Thoracic aorta (tissue), 2 donors: ENCODE results near the gene ADAM21. TPM values are rescaled to one million over a fixed set of nuclear protein-coding genes. Genes with fewer than 3 reads are reported as not detected.
"Not testable (repeated sequence)": the region's sequence is repeated elsewhere in the genome, so short reads cannot be mapped to it uniquely, and the experiment has no call there.

Source experiments
- ATAC-seq: fragments of 150-250 bp; one replicate; pipeline ENCODE4 v1.8.0; 2017; ENCODE audit warnings: low read depth; ENCODE audit not compliant: insufficient number of reproducible peaks, low FRiP score
- DNase-seq: peaks from one replicate; pipeline ENCODE4 v3.0.0-alpha.2; 2020; ENCODE audit warnings: low spot score
- H3K27ac ChIP-seq, 2 donors: fragments of 200-600 bp; sonication (generic); 1 replicate in 1 of 2; 2 replicates in 1 of 2; pipeline ENCODE4 v1.5.1; 2016; ENCODE audit warnings: mild to moderate bottlenecking in 2 of 2, moderate library complexity in 2 of 2
- H3K27me3 ChIP-seq: fragments of 200-600 bp; sonication (generic); replicated peaks from 2 replicates; pipeline ENCODE4 v1.6.0; 2016; ENCODE audit warnings: mild to moderate bottlenecking; ENCODE audit not compliant: insufficient read depth
- H3K36me3 ChIP-seq: fragments of 200-600 bp; sonication (generic); one replicate; pipeline ENCODE4 v1.5.1; 2016
- H3K4me1 ChIP-seq, 2 donors: fragments of 200-600 bp; sonication (generic); 1 replicate in 1 of 2; 2 replicates in 1 of 2; pipeline versions ENCODE4 v1.5.1 to v1.6.0; 2016; ENCODE audit warnings: low read depth in 2 of 2, mild to moderate bottlenecking in 1 of 2; ENCODE audit not compliant: control insufficient read depth in 1 of 2
- H3K4me3 ChIP-seq: fragments of 200-600 bp; sonication (generic); 2 replicates; pipeline ENCODE4 v1.5.1; 2016; ENCODE audit warnings: mild to moderate bottlenecking
- H3K9me3 ChIP-seq: fragments of 200-600 bp; sonication (generic); 2 replicates; pipeline ENCODE4 v1.5.1; 2016
- total RNA-seq, 2 donors: library from RNA; depleted of rRNA; stranded (reverse); fragments of >200 nt; gene quantifications; one replicate each; pipeline versions ENCODE4 v1.1.0 to v1.2.3, GENCODE V29; 2016
- TF ChIP-seq, protein P1 (sequence below): fragments of 200-600 bp; sonication (generic); IDR thresholded peaks from one replicate; pipeline ENCODE4 v1.5.1; 2019; ENCODE audit warnings: antibody characterized with exemption

Gene ADAM21
- total RNA-seq, 2 donors from 2014 or later, result 0.14 TPM; not detected in 1

DNA sequence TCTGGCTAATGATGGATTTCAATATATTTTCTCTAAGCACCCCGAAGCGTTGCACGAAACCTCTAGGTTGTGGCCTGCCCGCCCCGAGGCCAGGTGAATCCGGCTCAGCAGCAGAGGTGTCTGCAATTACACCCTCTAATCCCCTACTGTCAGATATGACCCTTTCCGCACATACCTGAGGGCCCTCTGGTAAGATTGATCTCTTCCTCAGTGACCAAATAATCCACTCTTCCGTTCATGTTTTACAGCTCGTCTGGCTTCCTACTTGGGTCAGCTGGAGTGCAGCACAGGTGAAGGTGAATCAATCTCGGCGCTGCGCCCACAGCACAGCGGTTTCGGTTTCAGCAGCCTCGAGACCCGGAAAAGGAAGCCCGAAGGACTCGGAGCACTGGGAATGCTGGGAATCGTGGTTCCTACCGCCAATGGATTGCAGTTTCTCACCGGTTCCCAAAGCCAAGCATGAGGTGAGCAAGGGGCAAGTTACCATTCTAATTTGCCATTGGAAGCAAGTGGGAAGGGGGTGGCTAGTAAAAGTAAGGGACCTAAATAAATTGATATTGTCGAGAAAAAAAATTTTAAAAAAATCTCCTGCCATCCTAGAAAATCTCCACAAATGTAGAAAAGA lies 35.1 kb upstream of the ADAM21 start, which contains the start of gene SYNJ2BP:
Gene SYNJ2BP (minus strand): TSS at position 366 of the 625 bp plus-strand sequence. CDS start 127 bp downstream, at position 239.
- Histone ChIP-seq H3K4me1 (peaks cover 4 to 10% of the 10 kb centered on the region in 2 donors), H3K4me3 (peak within 1 kb of the TSS; percentile 99), H3K27me3 (no peaks in the 10 kb centered on the region), H3K9me3 (no peaks in the 10 kb centered on the region), H3K36me3 (no peaks in the 10 kb centered on the region), H3K27ac (peak within 1 kb of the TSS; percentile 54 to 71)
- DNase-seq (peak; percentile 6), ATAC-seq (peak; percentile 48)
- TF ChIP-seq, protein P1, sequence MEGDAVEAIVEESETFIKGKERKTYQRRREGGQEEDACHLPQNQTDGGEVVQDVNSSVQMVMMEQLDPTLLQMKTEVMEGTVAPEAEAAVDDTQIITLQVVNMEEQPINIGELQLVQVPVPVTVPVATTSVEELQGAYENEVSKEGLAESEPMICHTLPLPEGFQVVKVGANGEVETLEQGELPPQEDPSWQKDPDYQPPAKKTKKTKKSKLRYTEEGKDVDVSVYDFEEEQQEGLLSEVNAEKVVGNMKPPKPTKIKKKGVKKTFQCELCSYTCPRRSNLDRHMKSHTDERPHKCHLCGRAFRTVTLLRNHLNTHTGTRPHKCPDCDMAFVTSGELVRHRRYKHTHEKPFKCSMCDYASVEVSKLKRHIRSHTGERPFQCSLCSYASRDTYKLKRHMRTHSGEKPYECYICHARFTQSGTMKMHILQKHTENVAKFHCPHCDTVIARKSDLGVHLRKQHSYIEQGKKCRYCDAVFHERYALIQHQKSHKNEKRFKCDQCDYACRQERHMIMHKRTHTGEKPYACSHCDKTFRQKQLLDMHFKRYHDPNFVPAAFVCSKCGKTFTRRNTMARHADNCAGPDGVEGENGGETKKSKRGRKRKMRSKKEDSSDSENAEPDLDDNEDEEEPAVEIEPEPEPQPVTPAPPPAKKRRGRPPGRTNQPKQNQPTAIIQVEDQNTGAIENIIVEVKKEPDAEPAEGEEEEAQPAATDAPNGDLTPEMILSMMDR, result no peak

DNA sequence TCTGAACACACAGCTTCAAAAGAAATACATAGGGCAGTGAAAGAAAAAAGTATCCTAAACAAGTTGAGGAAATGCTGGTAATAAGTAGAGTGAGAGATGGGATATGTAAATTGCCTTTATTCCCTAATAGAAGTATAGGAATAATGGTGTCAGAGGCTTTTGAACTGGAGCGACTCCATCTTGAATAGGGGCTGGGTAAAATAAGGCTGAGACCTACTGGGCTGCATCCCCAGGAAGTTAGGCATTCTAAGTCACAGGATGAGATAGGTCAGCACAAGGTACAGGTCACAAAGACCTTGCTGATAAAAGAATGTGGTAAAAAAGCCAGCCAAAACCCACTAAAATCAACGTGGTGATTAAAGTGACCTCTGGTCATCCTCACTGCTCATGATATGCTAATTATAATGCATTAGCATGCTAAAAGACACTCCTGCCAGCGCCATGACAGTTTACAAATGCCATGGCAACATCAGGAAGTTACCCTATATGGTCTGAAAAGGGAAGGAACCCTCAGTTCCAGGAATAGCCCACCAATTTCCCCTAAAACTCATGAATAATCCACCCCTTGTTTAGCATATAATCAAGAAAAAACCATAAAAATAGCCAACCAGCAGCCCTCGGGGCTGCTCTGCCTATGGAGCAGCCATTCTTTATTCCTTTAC lies 32.6 kb upstream of the ADAM21 start:
- H3K27me3 ChIP-seq, H3K4me1 ChIP-seq, H3K4me3 ChIP-seq, H3K27ac ChIP-seq, DNase-seq, H3K36me3 ChIP-seq, ATAC-seq, H3K9me3 ChIP-seq: not testable (repeated sequence)

DNA sequence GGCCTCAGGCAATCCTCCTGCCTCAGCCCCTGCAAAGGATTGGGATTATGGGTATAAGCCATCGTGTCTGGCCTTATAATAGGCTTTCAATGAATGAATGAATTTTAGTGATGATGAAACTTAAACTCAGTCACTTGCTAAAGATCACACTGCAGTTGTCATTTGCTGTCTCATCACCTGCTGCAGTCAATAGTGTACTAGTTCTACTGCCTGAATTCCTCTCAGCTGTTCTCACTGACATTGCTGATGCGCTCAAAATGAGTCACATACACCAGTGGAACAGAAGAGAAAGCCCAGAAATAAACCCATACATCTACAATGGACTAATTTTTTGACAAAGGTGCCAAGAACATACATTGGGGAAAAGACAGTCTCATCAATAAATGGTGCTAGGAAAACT lies 29.4 kb upstream of the ADAM21 start:
- Histone ChIP-seq H3K27me3 (no peaks in the 10 kb centered on the region), H3K4me3 (no peak overlapping the region), H3K4me1 (no peaks in the 10 kb centered on the region), H3K36me3 (no peaks in the 10 kb centered on the region), H3K9me3 (no peaks in the 10 kb centered on the region), H3K27ac (no peak overlapping the region)
- DNase-seq (no peak), ATAC-seq (no peak)
- TF ChIP-seq, protein P1, result no peak

DNA sequence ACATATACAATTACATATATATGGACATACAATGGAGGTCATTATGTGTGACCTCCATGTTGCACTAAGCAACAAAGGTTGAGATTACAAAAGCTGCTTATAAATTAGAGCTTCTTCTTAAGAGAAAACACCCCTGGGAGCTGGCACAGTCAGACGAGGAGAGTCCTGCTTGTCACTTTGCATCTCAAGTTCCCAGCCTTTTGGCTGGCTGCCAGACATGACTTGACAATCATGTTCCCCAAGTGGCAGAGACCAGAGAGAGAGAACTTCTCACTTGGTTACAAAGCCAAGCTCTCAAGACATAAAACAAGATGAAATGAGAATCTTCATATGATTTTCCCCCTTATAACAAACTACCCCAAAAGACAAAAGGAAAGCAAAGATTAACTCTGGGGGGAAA lies 26.6 kb upstream of the ADAM21 start:
- Histone ChIP-seq H3K9me3 (no peaks in the 10 kb centered on the region), H3K36me3 (no peaks in the 10 kb centered on the region), H3K27ac (no peak overlapping the region), H3K27me3 (no peaks in the 10 kb centered on the region), H3K4me3 (no peak overlapping the region), H3K4me1 (no peaks in the 10 kb centered on the region)
- ATAC-seq (no peak), DNase-seq (no peak)
- TF ChIP-seq, protein P1, result no peak

DNA sequence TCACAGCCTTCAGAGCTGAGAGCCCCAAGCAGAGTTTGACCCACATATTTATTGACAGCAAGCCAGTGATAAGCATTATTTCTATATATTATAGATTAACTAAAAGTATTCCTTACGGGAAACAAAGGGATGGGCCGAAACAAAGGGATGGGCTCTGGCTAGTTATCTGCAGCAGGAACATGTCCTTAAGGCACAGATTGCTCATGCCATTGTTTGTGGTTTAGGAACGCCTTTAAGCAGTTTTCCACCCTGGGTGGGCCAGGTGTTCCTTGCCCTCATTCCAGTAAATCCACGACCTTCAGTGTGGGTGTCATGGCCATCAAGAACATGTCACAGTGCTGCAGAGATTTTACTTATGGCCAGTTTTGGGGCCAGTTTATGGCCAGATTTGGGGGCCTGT lies 25.4 kb upstream of the ADAM21 start:
- H3K4me3 ChIP-seq, H3K36me3 ChIP-seq, ATAC-seq, H3K27ac ChIP-seq, DNase-seq, H3K4me1 ChIP-seq, H3K9me3 ChIP-seq, H3K27me3 ChIP-seq: not testable (repeated sequence)

DNA sequence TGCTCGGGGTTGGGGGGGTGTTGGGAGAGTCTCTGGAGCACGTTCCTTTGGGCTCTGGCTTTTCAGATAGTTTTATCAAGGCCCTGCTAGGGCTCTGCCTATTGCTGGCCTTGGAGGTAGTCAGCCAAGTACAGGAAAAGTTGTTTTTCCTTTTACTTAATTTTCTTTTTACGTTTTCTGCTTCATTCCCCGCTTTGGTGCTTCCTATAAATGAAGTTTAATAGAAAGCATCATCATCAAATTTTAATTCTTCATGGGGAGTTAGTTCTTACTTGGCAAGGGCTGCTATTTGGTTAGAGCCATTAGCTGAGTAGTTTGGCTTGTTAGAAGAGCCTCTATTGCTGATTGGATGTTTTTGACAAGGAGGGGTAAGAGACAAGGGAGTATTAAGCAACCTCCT lies 15.1 kb upstream of the ADAM21 start:
- H3K9me3 ChIP-seq, result peaks cover 14% of the 10 kb centered on the region
- H3K4me1 ChIP-seq, result no peaks in the 10 kb centered on the region
- no peaks in the 10 kb centered on the region for H3K36me3 ChIP-seq

More for the DNA sequence above, 15.1 kb upstream of the ADAM21 start:
- no peak for DNase-seq
- Histone ChIP-seq H3K4me3 (no peak overlapping the region), H3K27me3 (no peaks in the 10 kb centered on the region), H3K27ac (no peak overlapping the region)
- TF ChIP-seq, protein P1, result no peak
- no peak for ATAC-seq
